SK-N-SH (cell line): Measurements from ENCODE around the gene RGS6.

Source experiments
- FOXJ3 ChIP-seq: sonication (generic); formaldehyde crosslinking; IDR thresholded peaks from 2 replicates; pipeline ENCODE4 v1.5.1; 2020; ENCODE audit warnings: mild to moderate bottlenecking, missing genetic modification reagents
- MAX ChIP-seq: IDR thresholded peaks from 2 replicates; pipeline ENCODE4 v1.4.0; 2012; ENCODE audit warnings: low read depth
- POLR2AphosphoS5 ChIP-seq: IDR thresholded peaks from 2 replicates; pipeline ENCODE4 v1.6.1; 2012; ENCODE audit warnings: low read depth, low read length
- TF ChIP-seq, protein P1 (sequence below): fragments of 200-600 bp; sonication (generic); IDR thresholded peaks from 2 replicates; pipeline ENCODE4 v1.6.1; 2017; ENCODE audit warnings: antibody characterized with exemption, mild to moderate bottlenecking, moderate library complexity

GRCh38 chr14:72292689-72293024 lies 360.4 kb downstream of the RGS6 start:
- TF ChIP-seq, protein P1, sequence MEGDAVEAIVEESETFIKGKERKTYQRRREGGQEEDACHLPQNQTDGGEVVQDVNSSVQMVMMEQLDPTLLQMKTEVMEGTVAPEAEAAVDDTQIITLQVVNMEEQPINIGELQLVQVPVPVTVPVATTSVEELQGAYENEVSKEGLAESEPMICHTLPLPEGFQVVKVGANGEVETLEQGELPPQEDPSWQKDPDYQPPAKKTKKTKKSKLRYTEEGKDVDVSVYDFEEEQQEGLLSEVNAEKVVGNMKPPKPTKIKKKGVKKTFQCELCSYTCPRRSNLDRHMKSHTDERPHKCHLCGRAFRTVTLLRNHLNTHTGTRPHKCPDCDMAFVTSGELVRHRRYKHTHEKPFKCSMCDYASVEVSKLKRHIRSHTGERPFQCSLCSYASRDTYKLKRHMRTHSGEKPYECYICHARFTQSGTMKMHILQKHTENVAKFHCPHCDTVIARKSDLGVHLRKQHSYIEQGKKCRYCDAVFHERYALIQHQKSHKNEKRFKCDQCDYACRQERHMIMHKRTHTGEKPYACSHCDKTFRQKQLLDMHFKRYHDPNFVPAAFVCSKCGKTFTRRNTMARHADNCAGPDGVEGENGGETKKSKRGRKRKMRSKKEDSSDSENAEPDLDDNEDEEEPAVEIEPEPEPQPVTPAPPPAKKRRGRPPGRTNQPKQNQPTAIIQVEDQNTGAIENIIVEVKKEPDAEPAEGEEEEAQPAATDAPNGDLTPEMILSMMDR, result no peak; the same call in 1 of the 2 replicates
- TF ChIP-seq POLR2AphosphoS5, result no peak
- no peak for TF ChIP-seq MAX
- no peak for TF ChIP-seq FOXJ3
